SK-N-SH treated with all-trans-retinoic acid at 6 μM for 48 hours (cell line): ENCODE measurements around the gene ADCY5.

Experiments used
- ARNTL ChIP-seq: fragments of 450-650 bp; formaldehyde crosslinking; IDR thresholded peaks from 2 replicates; pipeline ENCODE4 v1.5.0; 2020; ENCODE audit warnings: low read depth, mild to moderate bottlenecking, moderate library complexity, borderline replicate concordance
- CREB5 ChIP-seq: fragments of 250-450 bp; sonication (Bioruptor Pico); IDR thresholded peaks from 2 replicates; pipeline ENCODE4 v1.5.1; 2020; ENCODE audit warnings: low read depth, mild to moderate bottlenecking, moderate library complexity
- CSDC2 ChIP-seq: fragments of 250-450 bp; sonication (Bioruptor Pico); IDR thresholded peaks from 2 replicates; pipeline ENCODE4 v1.5.0; 2020; ENCODE audit warnings: mild to moderate bottlenecking, moderate library complexity
- CSRNP3 ChIP-seq: fragments of 250-450 bp; sonication (Bioruptor Pico); IDR thresholded peaks from 2 replicates; pipeline ENCODE4 v1.5.1; 2021; ENCODE audit warnings: mild to moderate bottlenecking, moderate library complexity
- ESRRG ChIP-seq: fragments of 250-450 bp; sonication (Bioruptor Pico); IDR thresholded peaks from 2 replicates; pipeline ENCODE4 v1.6.1; 2021; ENCODE audit warnings: mild to moderate bottlenecking
- ISL1 ChIP-seq: fragments of 250-450 bp; sonication (Bioruptor Pico); IDR thresholded peaks from 2 replicates; pipeline ENCODE4 v2.1.2; 2022; ENCODE audit warnings: mild to moderate bottlenecking, moderate library complexity
- PATZ1 ChIP-seq: fragments of 250-450 bp; sonication (Bioruptor Pico); IDR thresholded peaks from 2 replicates; pipeline ENCODE4 v1.8.0; 2020; ENCODE audit warnings: mild to moderate bottlenecking, moderate library complexity, borderline replicate concordance
- POU6F1 ChIP-seq: fragments of 250-450 bp; sonication (Bioruptor Pico); IDR thresholded peaks from 2 replicates; pipeline ENCODE4 v1.8.0; 2021; ENCODE audit warnings: low read depth, mild to moderate bottlenecking, moderate library complexity, borderline replicate concordance
- PPARA ChIP-seq: fragments of 250-450 bp; sonication (Bioruptor Pico); IDR thresholded peaks from 2 replicates; pipeline ENCODE4 v1.5.0; 2020; ENCODE audit warnings: mild to moderate bottlenecking, borderline replicate concordance
- SNAI2 ChIP-seq: fragments of 250-450 bp; sonication (Bioruptor Pico); IDR thresholded peaks from 2 replicates; pipeline ENCODE4 v1.5.0; 2020; ENCODE audit warnings: mild to moderate bottlenecking, moderate library complexity
- TOX ChIP-seq: fragments of 250-450 bp; sonication (Bioruptor Pico); IDR thresholded peaks from 2 replicates; pipeline ENCODE4 v1.8.0; 2021; ENCODE audit warnings: mild to moderate bottlenecking, moderate library complexity, borderline replicate concordance
- ZFP30 ChIP-seq: fragments of 450-650 bp; formaldehyde crosslinking; IDR thresholded peaks from 2 replicates; pipeline ENCODE4 v1.5.0; 2022; ENCODE audit warnings: mild to moderate bottlenecking, moderate library complexity
- ZNF565 ChIP-seq: fragments of 450-650 bp; formaldehyde crosslinking; conservative IDR thresholded peaks from 2 replicates; pipeline ENCODE4 v1.5.0; 2020; ENCODE audit warnings: low read depth, mild to moderate bottlenecking, moderate library complexity

- no peak for TF ChIP-seq ZFP30 (CRISPR knock-in tag)
- no peak for TF ChIP-seq PATZ1 (CRISPR knock-in tag)
- no peak for TF ChIP-seq CREB5 (CRISPR knock-in tag)
- TF ChIP-seq ESRRG, result no peak
- no peak for TF ChIP-seq PPARA (CRISPR knock-in tag)
- no peak for TF ChIP-seq ZNF565 (CRISPR knock-in tag)
- TF ChIP-seq CSRNP3 (CRISPR knock-in tag), result no peak
- no peak for TF ChIP-seq TOX
- TF ChIP-seq ISL1 (CRISPR knock-in tag), result no peak
- TF ChIP-seq ARNTL (CRISPR knock-in tag), result no peak
- no peak for TF ChIP-seq POU6F1 (CRISPR knock-in tag)
- no peak for TF ChIP-seq SNAI2 (CRISPR knock-in tag)
- TF ChIP-seq CSDC2 (CRISPR knock-in tag), result no peak
Measured at GRCh38 chr3:123459862-123460261, 11.0 kb upstream of the ADCY5 start.
